Measurements from ENCODE around the gene ZBTB20.

GRCh38 chr3:114441386-114441785 is 705.7 kb downstream of the ZBTB20 start:
- no peak for TF ChIP-seq CTCF (IDR thresholded peaks at IDR 0.05; ENCODE audit: insufficient read depth, low read length, poor library complexity, severe bottlenecking)
- TF ChIP-seq EZH2phosphoT487 (conservative IDR thresholded peaks at IDR 0.05; ENCODE audit: low read length) = no peak

Data from SU-DHL-6 (cell line).